IMR-90 (cell line): ENCODE data around the gene PPP1R12C. TPM values are rescaled to one million over a fixed set of nuclear protein-coding genes. Genes with fewer than 3 reads are reported as not detected.

Source experiments
- ATAC-seq: fragments of 200-7000 bp; cut with Tn5 transposase; 2 replicates; pipeline ENCODE4 v1.9.1; 2020; ENCODE audit warnings: low read depth, mild to moderate bottlenecking, moderate library complexity
- BruUV-seq: library from RNA; stranded (reverse); fragments of 400-500 nt; replicated peaks from 2 replicates; lab custom pipeline; 2021; lab: Mats Ljungman, UMichigan
- CTCF ChIA-PET: fragments of 300-600 bp; formaldehyde crosslinking; extraction: SDS; loops from one replicate; lab custom pipeline; 2021; ENCODE audit warnings: antibody characterized with exemption; lab: Yijun Ruan, JAX
- POLR2A ChIA-PET: fragments of 300-600 bp; sonication (Branson Sonifier 250); formaldehyde crosslinking; loops from one replicate; lab custom pipeline; 2022; ENCODE audit warnings: antibody characterized with exemption; ENCODE audit not compliant: unreplicated experiment; lab: Charles Lee
- DNase-seq: peaks from one replicate; pipeline ENCODE4 v3.0.0; 2013
- H2AFZ ChIP-seq: replicated peaks from 2 replicates; pipeline ENCODE3; 2013; ENCODE audit warnings: low read length, mild to moderate bottlenecking; ENCODE audit not compliant: poor library complexity
- H2AK5ac ChIP-seq: 2 replicates; pipeline ENCODE4 v1.6.1; 2013; ENCODE audit warnings: low read depth, low read length, inconsistent platforms
- H2AK9ac ChIP-seq: replicated peaks from 2 replicates; pipeline ENCODE3; 2013; ENCODE audit warnings: mild to moderate bottlenecking, low read depth, low read length, moderate library complexity; ENCODE audit not compliant: poor library complexity
- H2BK120ac ChIP-seq: 2 replicates; pipeline ENCODE4 v1.6.1; 2013; ENCODE audit warnings: low read depth, low read length, inconsistent platforms
- H2BK15ac ChIP-seq: 3 replicates; pipeline ENCODE4 v1.6.1; 2013; ENCODE audit warnings: low read depth, low read length, inconsistent platforms
- H2BK20ac ChIP-seq: 2 replicates; pipeline ENCODE4 v1.6.1; 2013; ENCODE audit warnings: low read depth, mild to moderate bottlenecking, inconsistent platforms, low read length, moderate library complexity
- H2BK5ac ChIP-seq: 2 replicates; pipeline ENCODE4 v1.6.1; 2013; ENCODE audit warnings: mild to moderate bottlenecking, low read depth, low read length, inconsistent platforms; ENCODE audit not compliant: poor library complexity, severe bottlenecking
- H3K14ac ChIP-seq: replicated peaks from 2 replicates; pipeline ENCODE4 v1.6.1; 2013; ENCODE audit warnings: low read depth, low read length, inconsistent platforms
- H3K18ac ChIP-seq: 2 replicates; pipeline ENCODE4 v1.6.1; 2013; ENCODE audit warnings: low read depth, low read length, control low read depth
- H3K23ac ChIP-seq: 2 replicates; pipeline ENCODE4 v1.6.1; 2013; ENCODE audit warnings: low read depth, low read length, inconsistent platforms
- H3K27ac ChIP-seq: 2 replicates; pipeline ENCODE4 v1.5.1; 2013; ENCODE audit warnings: mild to moderate bottlenecking, control low read depth, low read length; ENCODE audit not compliant: insufficient read depth
- H3K27me3 ChIP-seq: 2 replicates; pipeline ENCODE4 v1.6.1; 2013; ENCODE audit warnings: low read length; ENCODE audit not compliant: control insufficient read depth, insufficient read depth
- H3K36me3 ChIP-seq: 2 replicates; pipeline ENCODE4 v1.6.1; 2013; ENCODE audit warnings: low read length, mixed read lengths; ENCODE audit not compliant: control insufficient read depth, insufficient read depth
- H3K4ac ChIP-seq: 2 replicates; pipeline ENCODE4 v1.6.1; 2013; ENCODE audit warnings: low read depth, low read length, inconsistent platforms
- H3K4me1 ChIP-seq: 2 replicates; pipeline ENCODE4 v1.6.1; 2013; ENCODE audit warnings: low read length, mixed read lengths; ENCODE audit not compliant: control insufficient read depth, insufficient read depth
- H3K4me2 ChIP-seq: 2 replicates; pipeline ENCODE4 v1.6.1; 2013; ENCODE audit warnings: low read depth, mild to moderate bottlenecking, control low read depth, low read length, moderate library complexity
- H3K4me3 ChIP-seq: 2 replicates; pipeline ENCODE4 v1.5.1; 2013; ENCODE audit warnings: low read depth, mild to moderate bottlenecking, control low read depth, low read length, moderate library complexity; ENCODE audit not compliant: insufficient read depth
- H3K56ac ChIP-seq: 2 replicates; pipeline ENCODE4 v1.6.1; 2013; ENCODE audit warnings: low read length, inconsistent platforms; ENCODE audit not compliant: insufficient read depth; ENCODE audit errors: extremely low read depth
- H3K79me1 ChIP-seq, 2 experiments: 2 replicates each; pipeline ENCODE4 v1.6.1; 2013; ENCODE audit warnings: low read length in 2 of 2, inconsistent platforms in 1 of 2, low read depth in 1 of 2
- H3K9ac ChIP-seq: 2 replicates; pipeline ENCODE4 v1.6.1; 2013; ENCODE audit warnings: low read depth, low read length, control low read depth
- H3K9me1 ChIP-seq: 2 replicates; pipeline ENCODE4 v1.6.1; 2013; ENCODE audit warnings: low read length, inconsistent platforms; ENCODE audit not compliant: insufficient read depth
- H3K9me3 ChIP-seq: 2 replicates; pipeline ENCODE4 v1.6.1; 2013; ENCODE audit warnings: low read length; ENCODE audit not compliant: control insufficient read depth, insufficient read depth
- H4K20me1 ChIP-seq: 2 replicates; pipeline ENCODE4 v1.6.1; 2013; ENCODE audit warnings: low read length, inconsistent platforms; ENCODE audit not compliant: insufficient read depth
- H4K5ac ChIP-seq: 2 replicates; pipeline ENCODE4 v1.6.1; 2013; ENCODE audit warnings: mild to moderate bottlenecking, low read depth, low read length, control low read depth
- H4K8ac ChIP-seq, 2 experiments: 2 replicates each; pipeline ENCODE4 v1.6.1; 2013; ENCODE audit warnings: low read depth in 2 of 2, low read length in 2 of 2, control low read depth in 1 of 2, inconsistent platforms in 1 of 2
- H4K91ac ChIP-seq: 2 replicates; pipeline ENCODE4 v1.6.1; 2013; ENCODE audit warnings: low read depth, low read length, inconsistent platforms; ENCODE audit not compliant: insufficient read depth
- BHLHE40 ChIP-seq: fragments of 150-350 bp; IDR thresholded peaks from 2 replicates; pipeline ENCODE4 v1.6.1; 2016; ENCODE audit warnings: mild to moderate bottlenecking, low read depth, low read length
- CEBPB ChIP-seq: IDR thresholded peaks from 2 replicates; pipeline ENCODE4 v1.6.1; 2012; ENCODE audit warnings: low read depth, low read length, improper control_type of control experiment
- CHD1 ChIP-seq: IDR thresholded peaks from 2 replicates; pipeline ENCODE4 v1.6.1; 2012; ENCODE audit warnings: low read depth, low read length, improper control_type of control experiment
- CTCF ChIP-seq: conservative IDR thresholded peaks from 2 replicates; pipeline ENCODE4 v1.5.1; 2012; ENCODE audit warnings: mild to moderate bottlenecking, low read depth, low read length, improper control_type of control experiment
- ELK1 ChIP-seq: fragments of 150-350 bp; IDR thresholded peaks from 2 replicates; pipeline ENCODE4 v1.6.1; 2016; ENCODE audit warnings: low read depth, mild to moderate bottlenecking, low read length, moderate library complexity, borderline replicate concordance
- FOS ChIP-seq: fragments of 150-350 bp; IDR thresholded peaks from 2 replicates; pipeline ENCODE4 v1.6.1; 2016; ENCODE audit warnings: low read depth, low read length
- MAFK ChIP-seq: IDR thresholded peaks from 2 replicates; pipeline ENCODE4 v1.6.1; 2012; ENCODE audit warnings: low read depth, low read length, improper control_type of control experiment
- MAZ ChIP-seq: IDR thresholded peaks from 2 replicates; pipeline ENCODE4 v1.6.1; 2012; ENCODE audit warnings: low read depth, mild to moderate bottlenecking, low read length, improper control_type of control experiment, moderate library complexity, borderline replicate concordance
- MXI1 ChIP-seq: IDR thresholded peaks from 2 replicates; pipeline ENCODE4 v1.6.1; 2012; ENCODE audit warnings: low read depth, mild to moderate bottlenecking, low read length, moderate library complexity, borderline replicate concordance
- NFE2L2 ChIP-seq: fragments of 150-350 bp; IDR thresholded peaks from 2 replicates; pipeline ENCODE4 v1.6.1; 2016; ENCODE audit warnings: low read depth, mild to moderate bottlenecking, low read length
- POLR2A ChIP-seq: IDR thresholded peaks from 2 replicates; pipeline ENCODE4 v1.6.1; 2012; ENCODE audit warnings: mild to moderate bottlenecking, low read depth, low read length
- RAD21 ChIP-seq: IDR thresholded peaks from 2 replicates; pipeline ENCODE4 v1.6.1; 2012; ENCODE audit warnings: low read length, improper control_type of control experiment
- RCOR1 ChIP-seq: IDR thresholded peaks from 2 replicates; pipeline ENCODE4 v1.6.1; 2012; ENCODE audit warnings: mild to moderate bottlenecking, low read length, improper control_type of control experiment; ENCODE audit not compliant: insufficient replicate concordance
- RFX5 ChIP-seq: IDR thresholded peaks from 2 replicates; pipeline ENCODE4 v1.8.0; 2012; ENCODE audit warnings: low read depth, mild to moderate bottlenecking, low read length, moderate library complexity
- SMC3 ChIP-seq: fragments of 150-350 bp; IDR thresholded peaks from 2 replicates; pipeline ENCODE4 v1.6.1; 2016; ENCODE audit warnings: low read depth, mild to moderate bottlenecking, antibody characterized with exemption, low read length, moderate library complexity
- USF2 ChIP-seq: fragments of 150-350 bp; IDR thresholded peaks from 2 replicates; pipeline ENCODE4 v1.6.1; 2017; ENCODE audit warnings: mild to moderate bottlenecking, antibody characterized with exemption, low read length, low read depth
- WGBS, 2 experiments: methylation state at CpG; one replicate each; pipeline versions ENCODE4 v1.1.5 to v1.1.7; 2013; ENCODE audit warnings: missing lambda C conversion rate in 2 of 2; ENCODE audit not compliant: insufficient read length in 1 of 2; ENCODE audit errors: extremely low coverage in 2 of 2; 5-methylcytosine and 5-hydroxymethylcytosine counted together
- dilution Hi-C: fragments of 300-500 bp; cut with HindIII; formaldehyde crosslinking; loops from one replicate; pipeline ENCODE4 v1.14.3; 2018; ENCODE audit warnings: low sequenced_read_pairs; ENCODE audit not compliant: unreplicated experiment
- in situ Hi-C: fragments of 300-500 bp; cut with MboI; formaldehyde crosslinking; loops from 3 replicates; pipeline ENCODE4 v1.14.3; 2019; ENCODE audit warnings: low sequenced_read_pairs, inconsistent platforms, mixed read lengths
- intact Hi-C: fragments of 100-400 bp; cut with micrococcal nuclease; formaldehyde crosslinking; loops from 2 replicates; pipeline ENCODE4 v1.10.0; 2022
- polyA plus RNA-seq, 3 experiments: library from polyadenylated mRNA; depleted of rRNA; stranded (reverse); fragments of >200 nt; gene quantifications; 2 replicates each; pipeline ENCODE4 v1.2.3, GENCODE V29; 2012; ENCODE audit warnings: low replicate concordance in 1 of 3
- total RNA-seq: library from RNA; depleted of rRNA; stranded (reverse); fragments of >200 nt; gene quantifications from 2 replicates; pipeline ENCODE4 v1.2.3, GENCODE V29; 2012

The PPP1R12C gene
- total and polyA plus RNA-seq, 2 of the 4 experiments (the other 2 are of a cell fraction): 21.5 to 81.4 TPM

GRCh38 chr19:55079400-55080038 is 37.9 kb downstream of the PPP1R12C start:
- TF ChIP-seq MAFK (no peak), BHLHE40 (no peak), RCOR1 (no peak), ELK1 (no peak), NFE2L2 (no peak), CEBPB (no peak), CHD1 (no peak), RFX5 (no peak), CTCF (no peak), POLR2A (no peak), FOS (no peak), RAD21 (no peak), USF2 (no peak), MAZ (no peak), MXI1 (no peak), SMC3 (no peak)
- in situ Hi-C loops: no loop called here
- H3K4me3 ChIP-seq: no peak overlapping the region
- H3K4me1 ChIP-seq: peaks cover 10% of the 10 kb centered on the region; the same call in 1 of the 2 replicates
- H2AK9ac ChIP-seq: no peak overlapping the region
- peak overlapping the region; percentile 88 for H2AFZ ChIP-seq
- no peak overlapping the region for H2BK15ac ChIP-seq
- no peak overlapping the region for H3K27ac ChIP-seq
- peaks cover 63% of the 10 kb centered on the region for H3K27me3 ChIP-seq
- H2BK120ac ChIP-seq: no peak overlapping the region
- H3K36me3 ChIP-seq: no peaks in the 10 kb centered on the region
- H4K91ac ChIP-seq: no peak overlapping the region
- CTCF ChIA-PET: no interaction called here
- POLR2A ChIA-PET: no interaction called here
- ATAC-seq: no peak
- dilution Hi-C loops: no loop called here
- H3K79me1 ChIP-seq: no peaks in the 10 kb centered on the region
- H3K9me1 ChIP-seq: peaks cover 4% of the 10 kb centered on the region; the same call in 1 of the 2 replicates
- H4K20me1 ChIP-seq: no peaks in the 10 kb centered on the region
- no peak overlapping the region for H3K14ac ChIP-seq
- intact Hi-C loops: loop anchor here (10.0 kb wide), 1 partner anchor 615 kb away; the partner anchor contains the start of gene LENG9
- no peak overlapping the region for H3K9ac ChIP-seq
- H4K8ac ChIP-seq: no peak overlapping the region
- DNase-seq: no peak
- H3K4ac ChIP-seq: no peak overlapping the region
- BruUV-seq: no TSS peak
- H3K56ac ChIP-seq: no peak overlapping the region
- no peak overlapping the region for H4K5ac ChIP-seq
- WGBS, 2 experiments: 69% methylated on average over 8 of the region's 19 CpGs; no CpG with 5 or more reads in 1 of the 2 experiments
- no peak overlapping the region for H2AK5ac ChIP-seq
- H3K18ac ChIP-seq: no peak overlapping the region
- no peak overlapping the region for H2BK5ac ChIP-seq
- peak overlapping the region; percentile 72 for H3K4me2 ChIP-seq
- peaks cover 7% of the 10 kb centered on the region; the same call in 1 of the 2 replicates for H3K9me3 ChIP-seq
- H2BK20ac ChIP-seq: no peak overlapping the region
- no peak overlapping the region for H3K23ac ChIP-seq
